ENCODE results near the gene VCL.
"Not testable (repeated sequence)": the region's sequence is repeated elsewhere in the genome, so short reads cannot be mapped to it uniquely, and the experiment has no call there.

VCL gene

GRCh38 chr10:74027702-74028101, 29.8 kb downstream of the VCL start:
- H3K9me3 Mint-ChIP-seq, result no peaks in the 10 kb centered on the region
- H3K4me3 Mint-ChIP-seq, result no peak overlapping the region
- H3K36me3 Mint-ChIP-seq (ENCODE audit: low read depth), result peaks cover 11% of the 10 kb centered on the region
- TF ChIP-seq, protein P1, sequence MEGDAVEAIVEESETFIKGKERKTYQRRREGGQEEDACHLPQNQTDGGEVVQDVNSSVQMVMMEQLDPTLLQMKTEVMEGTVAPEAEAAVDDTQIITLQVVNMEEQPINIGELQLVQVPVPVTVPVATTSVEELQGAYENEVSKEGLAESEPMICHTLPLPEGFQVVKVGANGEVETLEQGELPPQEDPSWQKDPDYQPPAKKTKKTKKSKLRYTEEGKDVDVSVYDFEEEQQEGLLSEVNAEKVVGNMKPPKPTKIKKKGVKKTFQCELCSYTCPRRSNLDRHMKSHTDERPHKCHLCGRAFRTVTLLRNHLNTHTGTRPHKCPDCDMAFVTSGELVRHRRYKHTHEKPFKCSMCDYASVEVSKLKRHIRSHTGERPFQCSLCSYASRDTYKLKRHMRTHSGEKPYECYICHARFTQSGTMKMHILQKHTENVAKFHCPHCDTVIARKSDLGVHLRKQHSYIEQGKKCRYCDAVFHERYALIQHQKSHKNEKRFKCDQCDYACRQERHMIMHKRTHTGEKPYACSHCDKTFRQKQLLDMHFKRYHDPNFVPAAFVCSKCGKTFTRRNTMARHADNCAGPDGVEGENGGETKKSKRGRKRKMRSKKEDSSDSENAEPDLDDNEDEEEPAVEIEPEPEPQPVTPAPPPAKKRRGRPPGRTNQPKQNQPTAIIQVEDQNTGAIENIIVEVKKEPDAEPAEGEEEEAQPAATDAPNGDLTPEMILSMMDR (IDR thresholded peaks at IDR 0.05; ENCODE audit: unreplicated experiment in 3 of 3), result no peak
- H3K27ac Mint-ChIP-seq, result no peak overlapping the region
- H3K27me3 Mint-ChIP-seq (ENCODE audit: low read depth), result no peaks in the 10 kb centered on the region
- H3K4me1 Mint-ChIP-seq, result peaks cover 42% of the 10 kb centered on the region

DNA sequence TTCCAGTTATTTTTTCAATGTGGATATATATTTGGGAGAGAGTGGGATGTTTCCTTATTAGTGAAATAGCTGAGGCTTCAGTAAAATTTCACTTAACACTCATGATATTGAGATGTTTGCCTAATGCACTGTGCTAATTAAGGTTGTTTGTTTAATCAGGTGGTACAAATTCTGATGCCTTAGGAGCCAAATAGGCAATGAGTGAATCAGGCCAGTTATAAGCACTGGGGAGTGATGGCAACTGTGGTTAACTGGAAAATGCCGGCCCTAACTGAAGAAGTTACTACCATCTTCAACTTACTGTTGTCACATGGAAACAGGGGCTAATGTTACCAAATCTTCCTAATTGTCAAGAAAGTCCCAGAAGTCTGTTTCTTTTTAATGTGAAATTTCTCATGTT, 32.0 kb downstream of the VCL start:
- H3K27me3 Mint-ChIP-seq (ENCODE audit: low read depth), result no peaks in the 10 kb centered on the region
- H3K4me1 Mint-ChIP-seq, result peaks cover 52% of the 10 kb centered on the region
- H3K36me3 Mint-ChIP-seq (ENCODE audit: low read depth), result peaks cover 15% of the 10 kb centered on the region
- TF ChIP-seq, protein P1 (IDR thresholded peaks at IDR 0.05; ENCODE audit: unreplicated experiment in 3 of 3), result no peak
- no peak overlapping the region for H3K27ac Mint-ChIP-seq
- no peak overlapping the region for H3K4me3 Mint-ChIP-seq
- no peaks in the 10 kb centered on the region for H3K9me3 Mint-ChIP-seq

GRCh38 chr10:74032208-74032607, 34.3 kb downstream of the VCL start:
- not testable (repeated sequence) for H3K4me3 Mint-ChIP-seq; H3K27ac Mint-ChIP-seq; H3K9me3 Mint-ChIP-seq; H3K27me3 Mint-ChIP-seq (ENCODE audit: low read depth)
- Mint-ChIP-seq H3K4me1 (peaks cover 51% of the 10 kb centered on the region), H3K36me3 (ENCODE audit: low read depth) (peaks cover 13% of the 10 kb centered on the region)

DNA sequence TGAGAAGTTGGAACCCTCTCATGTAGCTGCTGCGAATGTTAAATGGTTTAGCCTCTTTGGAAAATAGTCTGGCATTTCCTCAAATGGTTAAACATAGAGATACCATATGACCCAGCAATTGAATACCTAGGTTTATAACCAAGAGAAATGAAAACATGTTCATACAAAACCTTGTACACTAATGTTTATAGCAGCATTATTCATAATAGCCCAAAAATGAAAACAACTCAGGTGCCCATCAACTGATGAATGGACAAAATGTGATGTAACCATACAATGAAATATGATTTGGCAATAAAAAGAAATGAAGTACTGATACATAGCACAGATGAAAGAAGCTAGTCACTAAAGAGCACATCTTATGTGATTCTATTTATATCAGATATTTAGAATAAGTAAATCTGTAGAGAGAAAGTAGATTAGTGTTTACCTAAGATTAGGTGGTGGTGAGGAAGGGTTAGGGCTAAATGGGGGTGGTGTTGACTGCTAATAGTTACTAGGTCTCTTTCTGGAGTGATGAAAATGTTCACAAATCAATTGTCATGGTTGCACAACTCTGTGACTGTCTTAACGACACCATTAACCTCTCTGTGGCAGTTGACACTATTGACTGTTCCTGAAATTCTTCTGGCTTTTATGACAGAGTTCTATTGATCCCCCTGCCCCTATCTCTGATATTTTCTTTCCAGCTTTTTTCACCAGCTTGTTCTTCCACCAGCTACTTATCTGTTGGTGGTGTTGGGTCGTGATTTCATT, 35.2 kb downstream of the VCL start:
- Mint-ChIP-seq H3K36me3 (ENCODE audit: low read depth) (peaks cover 19% of the 10 kb centered on the region), H3K4me1 (peaks cover 56% of the 10 kb centered on the region), H3K27me3 (ENCODE audit: low read depth) (no peaks in the 10 kb centered on the region), H3K4me3 (no peak overlapping the region), H3K9me3 (no peaks in the 10 kb centered on the region), H3K27ac (peak overlapping the region in 1 of 3 experiments; percentile 8)
- TF ChIP-seq, protein P1 (IDR thresholded peaks at IDR 0.05; ENCODE audit: unreplicated experiment in 3 of 3), result no peak

- Mint-ChIP-seq H3K4me3 (no peak overlapping the region), H3K9me3 (no peaks in the 10 kb centered on the region), H3K4me1 (peaks cover 56% of the 10 kb centered on the region), H3K27me3 (ENCODE audit: low read depth) (no peaks in the 10 kb centered on the region), H3K36me3 (ENCODE audit: low read depth) (peaks cover 22% of the 10 kb centered on the region), H3K27ac (peak overlapping the region in 1 of 3 experiments; percentile 8)
- TF ChIP-seq, protein P1 (IDR thresholded peaks at IDR 0.05; ENCODE audit: unreplicated experiment in 3 of 3), result no peak
Measured at GRCh38 chr10:74033702-74034101, 35.8 kb downstream of the VCL start.

DNA sequence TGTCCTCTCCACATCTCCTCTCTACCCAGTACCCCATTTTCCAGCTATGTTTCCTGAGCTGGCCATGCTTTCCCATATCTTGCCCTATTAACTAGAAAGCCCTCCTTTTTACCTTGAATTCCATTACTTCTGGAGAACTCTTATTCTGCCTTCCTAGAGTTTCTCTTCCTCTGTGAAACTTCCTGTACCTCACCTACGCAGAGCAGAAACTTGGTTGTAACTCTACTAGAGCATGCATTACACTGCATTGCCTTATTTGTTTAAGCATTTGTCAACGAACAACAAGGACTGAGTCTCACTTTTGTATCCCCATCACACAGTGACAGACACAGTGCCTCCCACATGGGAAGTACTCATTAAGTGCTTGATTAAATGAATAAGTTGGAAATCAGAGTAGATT, 36.4 kb downstream of the VCL start:
- Mint-ChIP-seq H3K36me3 (ENCODE audit: low read depth) (peaks cover 22% of the 10 kb centered on the region), H3K4me3 (no peak overlapping the region), H3K4me1 (peaks cover 57% of the 10 kb centered on the region), H3K27ac (peak overlapping the region in 2 of 3 experiments; percentile 8 to 66), H3K9me3 (no peaks in the 10 kb centered on the region), H3K27me3 (ENCODE audit: low read depth) (no peaks in the 10 kb centered on the region)
- TF ChIP-seq, protein P1 (IDR thresholded peaks at IDR 0.05; ENCODE audit: unreplicated experiment in 3 of 3), result no peak
